SK-N-SH treated with all-trans-retinoic acid at 6 μM for 48 hours (cell line): ENCODE results near the gene ZAP70.

Source experiments
- ATAC-seq: fragments of 200-7000 bp; cut with Tn5 transposase; 3 replicates; pipeline ENCODE4 v1.9.1; 2020; ENCODE audit warnings: mild to moderate bottlenecking, moderate library complexity
- ARNTL ChIP-seq: fragments of 450-650 bp; formaldehyde crosslinking; IDR thresholded peaks from 2 replicates; pipeline ENCODE4 v1.5.0; 2020; ENCODE audit warnings: low read depth, mild to moderate bottlenecking, moderate library complexity, borderline replicate concordance
- BACH2 ChIP-seq: fragments of 250-450 bp; sonication (Bioruptor Pico); IDR thresholded peaks from 2 replicates; pipeline ENCODE4 v1.9.0; 2021; ENCODE audit warnings: mild to moderate bottlenecking, borderline replicate concordance
- CREB5 ChIP-seq: fragments of 250-450 bp; sonication (Bioruptor Pico); IDR thresholded peaks from 2 replicates; pipeline ENCODE4 v1.5.1; 2020; ENCODE audit warnings: low read depth, mild to moderate bottlenecking, moderate library complexity
- CSDC2 ChIP-seq: fragments of 250-450 bp; sonication (Bioruptor Pico); IDR thresholded peaks from 2 replicates; pipeline ENCODE4 v1.5.0; 2020; ENCODE audit warnings: mild to moderate bottlenecking, moderate library complexity
- CSRNP3 ChIP-seq: fragments of 250-450 bp; sonication (Bioruptor Pico); IDR thresholded peaks from 2 replicates; pipeline ENCODE4 v1.5.1; 2021; ENCODE audit warnings: mild to moderate bottlenecking, moderate library complexity
- ESRRG ChIP-seq: fragments of 250-450 bp; sonication (Bioruptor Pico); IDR thresholded peaks from 2 replicates; pipeline ENCODE4 v1.6.1; 2021; ENCODE audit warnings: mild to moderate bottlenecking
- GLIS3 ChIP-seq: fragments of 250-450 bp; sonication (Bioruptor Pico); IDR thresholded peaks from 2 replicates; pipeline ENCODE4 v1.5.0; 2020; ENCODE audit warnings: mild to moderate bottlenecking, moderate library complexity
- ISL1 ChIP-seq: fragments of 250-450 bp; sonication (Bioruptor Pico); IDR thresholded peaks from 2 replicates; pipeline ENCODE4 v2.1.2; 2022; ENCODE audit warnings: mild to moderate bottlenecking, moderate library complexity
- OSR1 ChIP-seq: fragments of 250-450 bp; sonication (Bioruptor Pico); IDR thresholded peaks from 2 replicates; pipeline ENCODE4 v1.8.0; 2022; ENCODE audit warnings: moderate library complexity, mild to moderate bottlenecking, inconsistent platforms
- PATZ1 ChIP-seq: fragments of 250-450 bp; sonication (Bioruptor Pico); IDR thresholded peaks from 2 replicates; pipeline ENCODE4 v1.8.0; 2020; ENCODE audit warnings: mild to moderate bottlenecking, moderate library complexity, borderline replicate concordance
- PPARA ChIP-seq: fragments of 250-450 bp; sonication (Bioruptor Pico); IDR thresholded peaks from 2 replicates; pipeline ENCODE4 v1.5.0; 2020; ENCODE audit warnings: mild to moderate bottlenecking, borderline replicate concordance
- RARB ChIP-seq: fragments of 250-450 bp; sonication (Bioruptor Pico); IDR thresholded peaks from 2 replicates; pipeline ENCODE4 v1.8.0; 2021; ENCODE audit warnings: mild to moderate bottlenecking, moderate library complexity
- SNAI2 ChIP-seq: fragments of 250-450 bp; sonication (Bioruptor Pico); IDR thresholded peaks from 2 replicates; pipeline ENCODE4 v1.5.0; 2020; ENCODE audit warnings: mild to moderate bottlenecking, moderate library complexity
- TCF4 ChIP-seq: fragments of 250-450 bp; sonication (Bioruptor Pico); IDR thresholded peaks from 2 replicates; pipeline ENCODE4 v1.8.0; 2021; ENCODE audit warnings: mild to moderate bottlenecking, moderate library complexity, borderline replicate concordance
- TSHZ2 ChIP-seq: fragments of 250-450 bp; sonication (Bioruptor Pico); IDR thresholded peaks from 2 replicates; pipeline ENCODE4 v1.5.0; 2020; ENCODE audit warnings: mild to moderate bottlenecking, moderate library complexity
- ZC3H10 ChIP-seq: fragments of 250-450 bp; sonication (Bioruptor Pico); IDR thresholded peaks from 2 replicates; pipeline ENCODE4 v1.5.1; 2021; ENCODE audit warnings: mild to moderate bottlenecking, moderate library complexity
- ZFP3 ChIP-seq: fragments of 250-450 bp; sonication (Bioruptor Pico); IDR thresholded peaks from 2 replicates; pipeline ENCODE4 v1.5.0; 2020; ENCODE audit warnings: mild to moderate bottlenecking, moderate library complexity
- ZFP30 ChIP-seq: fragments of 450-650 bp; formaldehyde crosslinking; IDR thresholded peaks from 2 replicates; pipeline ENCODE4 v1.5.0; 2022; ENCODE audit warnings: mild to moderate bottlenecking, moderate library complexity
- ZNF565 ChIP-seq: fragments of 450-650 bp; formaldehyde crosslinking; conservative IDR thresholded peaks from 2 replicates; pipeline ENCODE4 v1.5.0; 2020; ENCODE audit warnings: low read depth, mild to moderate bottlenecking, moderate library complexity
- ZNF8 ChIP-seq: fragments of 450-650 bp; formaldehyde crosslinking; IDR thresholded peaks from 2 replicates; pipeline ENCODE4 v1.5.0; 2020; ENCODE audit warnings: mild to moderate bottlenecking, moderate library complexity

The ZAP70 gene

GRCh38 chr2:97742381-97742847 is 29.0 kb downstream of the ZAP70 start:
- no peak for ATAC-seq
- no peak for TF ChIP-seq GLIS3 (CRISPR knock-in tag)
- no peak for TF ChIP-seq SNAI2
- TF ChIP-seq CSDC2: no peak
- TF ChIP-seq ESRRG: no peak
- TF ChIP-seq ZNF8: no peak
- no peak for TF ChIP-seq RARB
- TF ChIP-seq TCF4 (CRISPR knock-in tag): no peak
- no peak for TF ChIP-seq ZNF565 (CRISPR knock-in tag)
- no peak for TF ChIP-seq ARNTL (CRISPR knock-in tag)
- no peak for TF ChIP-seq PATZ1 (CRISPR knock-in tag)
- TF ChIP-seq ISL1 (CRISPR knock-in tag): no peak
- TF ChIP-seq ZFP3: no peak
- TF ChIP-seq CREB5 (CRISPR knock-in tag): no peak
- TF ChIP-seq ZC3H10 (CRISPR knock-in tag): no peak
- TF ChIP-seq BACH2: no peak
- TF ChIP-seq OSR1 (CRISPR knock-in tag): no peak
- TF ChIP-seq ZFP30 (CRISPR knock-in tag): no peak

GRCh38 chr2:97743913-97744312 is 30.5 kb downstream of the ZAP70 start:
- TF ChIP-seq CSDC2: no peak
- no peak for TF ChIP-seq SNAI2
- no peak for TF ChIP-seq GLIS3 (CRISPR knock-in tag)
- TF ChIP-seq TCF4 (CRISPR knock-in tag): no peak
- TF ChIP-seq RARB: no peak
- TF ChIP-seq BACH2: no peak
- TF ChIP-seq ZC3H10 (CRISPR knock-in tag): no peak
- TF ChIP-seq ESRRG: no peak

GRCh38 chr2:97745474-97746174 is 32.2 kb downstream of the ZAP70 start:
- no peak for ATAC-seq
- TF ChIP-seq RARB (no peak), ZFP3 (no peak), SNAI2 (no peak), CSDC2 (no peak), CSRNP3 (CRISPR knock-in tag) (no peak), ZNF8 (no peak), CREB5 (CRISPR knock-in tag) (no peak), ESRRG (no peak), ZC3H10 (CRISPR knock-in tag) (no peak), GLIS3 (CRISPR knock-in tag) (no peak), ARNTL (CRISPR knock-in tag) (no peak), OSR1 (CRISPR knock-in tag) (no peak), ZNF565 (CRISPR knock-in tag) (no peak), PATZ1 (CRISPR knock-in tag) (no peak), BACH2 (no peak), ISL1 (CRISPR knock-in tag) (no peak), PPARA (CRISPR knock-in tag) (no peak), TCF4 (CRISPR knock-in tag) (no peak), TSHZ2 (CRISPR knock-in tag) (no peak)

More at GRCh38 chr2:97743913-97744312, 30.5 kb downstream of the ZAP70 start:
- ATAC-seq: no peak
